AG04449 (cell line): ENCODE measurements around the gene NGEF.

Experiments
- CTCF ChIA-PET: fragments of 350-600 bp; formaldehyde crosslinking; extraction: SDS; loops from one replicate; lab custom pipeline; 2021; ENCODE audit warnings: antibody characterized with exemption; lab: Yijun Ruan, JAX
- POLR2A ChIA-PET: fragments of 400-600, 350-600 bp; formaldehyde crosslinking; extraction: SDS; loops from one replicate; lab custom pipeline; 2020; ENCODE audit warnings: antibody characterized with exemption, inconsistent platforms; lab: Yijun Ruan, JAX
- DNase-seq: peaks from one replicate; pipeline ENCODE4 v3.0.0-alpha.2; 2010; ENCODE audit warnings: low read depth, low spot score
- H3K4me3 ChIP-seq: 2 replicates; pipeline ENCODE4 v1.5.1; 2011; ENCODE audit warnings: low read depth, mild to moderate bottlenecking, control low read depth, low read length
- CTCF ChIP-seq: IDR thresholded peaks from one replicate; pipeline ENCODE4 v1.5.1; 2011; ENCODE audit warnings: mild to moderate bottlenecking, moderate library complexity, low read length, control low read depth, inconsistent platforms; ENCODE audit not compliant: insufficient read depth; ENCODE audit errors: missing control alignments

NGEF gene

GRCh38 chr2:233059797-233060500 is 46.9 kb upstream of the NGEF start, which contains the start of gene INPP5D:
TSS of gene INPP5D (plus strand) at chr2:233060342. CDS start at chr2:233060479, 137 bp downstream.
- ChIA-PET CTCF (interaction anchor here (1.2 to 3.6 kb wide), 2 partner anchors 15 to 207 kb away, joined by 4 to 15 read pairs; no protein-coding TSS in a partner anchor), POLR2A (interaction anchor here (0.5 to 0.8 kb wide), 2 partner anchors 193 to 483 kb away, joined by 3 read pairs; no protein-coding TSS in a partner anchor)
- no peak for TF ChIP-seq CTCF
- no peak within 1 kb of the TSS for H3K4me3 ChIP-seq
- no peak for DNase-seq

- no peak overlapping the region for H3K4me3 ChIP-seq
- POLR2A ChIA-PET = interaction anchor here (0.5 to 0.8 kb wide), 2 partner anchors 193 to 482 kb away, joined by 3 read pairs; no protein-coding TSS in a partner anchor
- DNase-seq = no peak
- CTCF ChIA-PET = interaction anchor here (3.6 kb wide), 1 partner anchor 206 kb away, joined by 15 read pairs; no protein-coding TSS in a partner anchor
- TF ChIP-seq CTCF = no peak
These were observed 46.4 kb upstream of the NGEF start for GRCh38 chr2:233059547-233059796.

GRCh38 chr2:233058717-233059546 is 45.9 kb upstream of the NGEF start:
- no peak overlapping the region for H3K4me3 ChIP-seq
- no peak for DNase-seq
- TF ChIP-seq CTCF = no peak
- ChIA-PET CTCF (interaction anchor here (3.6 to 7.4 kb wide), 2 partner anchors 202 to 206 kb away, joined by 15 to 168 read pairs; no protein-coding TSS in a partner anchor), POLR2A (no interaction called here)

GRCh38 chr2:233056961-233057605 is 44.0 kb upstream of the NGEF start:
- TF ChIP-seq CTCF = no peak
- POLR2A ChIA-PET = no interaction called here
- no peak overlapping the region for H3K4me3 ChIP-seq
- CTCF ChIA-PET = interaction anchor here (1.1 to 7.4 kb wide), 2 partner anchors 32 to 200 kb away, joined by 4 to 168 read pairs; no protein-coding TSS in a partner anchor
- no peak for DNase-seq

- DNase-seq = no peak
- POLR2A ChIA-PET = interaction anchor here (0.6 kb wide), 1 partner anchor 20 kb away, joined by 4 read pairs; no protein-coding TSS in a partner anchor
These were observed 42.3 kb upstream of the NGEF start for GRCh38 chr2:233055362-233055761.

More at GRCh38 chr2:233055362-233055761, 42.3 kb upstream of the NGEF start:
- TF ChIP-seq CTCF = no peak
- no peak overlapping the region for H3K4me3 ChIP-seq
- CTCF ChIA-PET = interaction anchor here (0.8 to 7.4 kb wide), 6 partner anchors 9 to 198 kb away, joined by 3 to 168 read pairs (median 6); no protein-coding TSS in a partner anchor
